GM12801 (cell line): ENCODE results near the gene VCAN.

Experiments used
- TF ChIP-seq, protein P1 (sequence below): IDR thresholded peaks from one replicate; pipeline ENCODE4 v1.5.1; 2011; ENCODE audit warnings: control low read depth; ENCODE audit not compliant: insufficient read length; ENCODE audit errors: extremely low read depth

The VCAN gene

DNA sequence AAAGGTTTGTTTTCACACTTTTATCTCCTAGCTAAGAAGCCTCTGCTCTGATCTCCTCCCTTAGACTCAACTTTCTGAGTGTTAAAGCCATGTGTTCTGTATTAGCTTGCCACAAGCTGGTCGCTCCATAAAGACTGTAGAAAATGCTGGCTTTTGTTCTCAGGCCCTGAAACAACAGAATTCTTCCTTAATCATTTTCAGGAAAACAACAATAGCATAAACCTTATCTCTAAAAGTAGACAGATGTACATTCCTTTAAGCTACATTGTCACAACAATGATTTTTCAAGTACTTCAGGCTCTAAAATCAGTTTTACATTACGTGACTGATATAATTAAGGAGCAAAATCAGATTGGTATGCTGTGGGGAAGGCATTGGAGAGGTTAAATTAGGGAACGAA is 41.9 kb downstream of the VCAN start:
- TF ChIP-seq, protein P1, sequence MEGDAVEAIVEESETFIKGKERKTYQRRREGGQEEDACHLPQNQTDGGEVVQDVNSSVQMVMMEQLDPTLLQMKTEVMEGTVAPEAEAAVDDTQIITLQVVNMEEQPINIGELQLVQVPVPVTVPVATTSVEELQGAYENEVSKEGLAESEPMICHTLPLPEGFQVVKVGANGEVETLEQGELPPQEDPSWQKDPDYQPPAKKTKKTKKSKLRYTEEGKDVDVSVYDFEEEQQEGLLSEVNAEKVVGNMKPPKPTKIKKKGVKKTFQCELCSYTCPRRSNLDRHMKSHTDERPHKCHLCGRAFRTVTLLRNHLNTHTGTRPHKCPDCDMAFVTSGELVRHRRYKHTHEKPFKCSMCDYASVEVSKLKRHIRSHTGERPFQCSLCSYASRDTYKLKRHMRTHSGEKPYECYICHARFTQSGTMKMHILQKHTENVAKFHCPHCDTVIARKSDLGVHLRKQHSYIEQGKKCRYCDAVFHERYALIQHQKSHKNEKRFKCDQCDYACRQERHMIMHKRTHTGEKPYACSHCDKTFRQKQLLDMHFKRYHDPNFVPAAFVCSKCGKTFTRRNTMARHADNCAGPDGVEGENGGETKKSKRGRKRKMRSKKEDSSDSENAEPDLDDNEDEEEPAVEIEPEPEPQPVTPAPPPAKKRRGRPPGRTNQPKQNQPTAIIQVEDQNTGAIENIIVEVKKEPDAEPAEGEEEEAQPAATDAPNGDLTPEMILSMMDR = no peak

- TF ChIP-seq, protein P1 = no peak
These were observed 44.8 kb downstream of the VCAN start for GRCh38 chr5:83516377-83516776.

DNA sequence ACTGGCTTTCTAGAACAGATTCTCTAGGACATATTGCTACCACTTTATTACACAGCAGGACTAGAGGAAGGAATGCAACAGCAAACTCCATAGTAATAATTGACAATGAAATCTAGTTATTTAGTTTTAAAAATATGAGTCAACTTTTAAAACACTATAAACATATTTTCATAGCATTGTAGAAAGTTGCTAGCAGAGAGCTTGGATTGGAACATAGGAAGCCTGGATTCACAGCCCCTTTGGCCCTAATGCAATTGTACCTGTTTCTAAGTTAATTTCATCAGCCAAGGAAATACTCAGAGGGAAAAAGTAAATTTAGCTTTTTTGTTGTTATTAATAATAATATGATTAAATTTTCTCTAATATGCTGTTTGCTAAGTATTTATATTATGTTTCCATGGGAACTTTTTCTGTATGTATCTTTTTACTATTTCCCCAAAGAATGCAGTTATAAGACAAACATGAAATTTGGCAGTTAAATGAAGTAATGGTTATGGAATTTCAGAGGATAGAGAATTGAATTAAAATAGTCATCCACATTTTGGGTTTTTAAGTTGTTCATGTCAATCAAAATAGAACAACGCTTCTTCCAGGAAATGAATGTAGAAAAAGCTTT is 45.6 kb downstream of the VCAN start:
- TF ChIP-seq, protein P1 = no peak

- TF ChIP-seq, protein P1 = no peak
These were observed 46.1 kb downstream of the VCAN start for GRCh38 chr5:83517688-83518085.

- TF ChIP-seq, protein P1 = no peak
These were observed 46.9 kb downstream of the VCAN start for GRCh38 chr5:83518319-83519061.

- TF ChIP-seq, protein P1 = no peak
These were observed 50.9 kb downstream of the VCAN start for GRCh38 chr5:83522446-83522845.

DNA sequence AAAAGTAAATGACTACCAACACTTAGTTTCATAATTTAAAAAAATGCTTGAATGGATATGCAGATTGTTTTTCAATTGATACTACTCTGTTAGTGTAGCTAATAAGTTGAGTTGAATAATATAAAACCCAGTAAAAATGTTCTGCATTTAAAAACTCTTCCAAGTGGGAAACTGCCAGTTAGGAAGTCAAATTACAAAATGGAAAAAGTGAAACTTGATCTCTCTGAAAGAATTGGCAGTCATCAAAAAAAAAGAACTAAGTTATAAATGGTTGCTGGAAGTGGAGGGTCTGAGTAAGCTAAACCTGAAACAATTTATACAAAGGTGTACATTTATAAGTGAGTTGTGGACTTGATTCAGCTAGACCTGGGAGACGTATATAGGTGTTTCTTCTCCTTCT is 52.4 kb downstream of the VCAN start:
- TF ChIP-seq, protein P1 = no peak
